CD4-positive, alpha-beta T cell treated with Interleukin-15 for 1 hour (primary cell): ENCODE measurements around the gene TPTE2.
"Not testable (repeated sequence)": the region's sequence is repeated elsewhere in the genome, so short reads cannot be mapped to it uniquely, and the experiment has no call there.

ENCODE experiments used
- DNase-seq: peaks from one replicate; pipeline ENCODE4 v3.0.0-alpha.2; 2020

Gene TPTE2

GRCh38 chr13:19561585-19561984, 253 bp upstream of the TPTE2 start:
- no peak for DNase-seq

GRCh38 chr13:19560672-19561071, 660 bp downstream of the TPTE2 start:
- DNase-seq: not testable (repeated sequence)

- not testable (repeated sequence) for DNase-seq
Measured at GRCh38 chr13:19559739-19560138, 1.6 kb downstream of the TPTE2 start.

GRCh38 chr13:19557287-19557686, 4.0 kb downstream of the TPTE2 start:
- DNase-seq: not testable (repeated sequence)

GRCh38 chr13:19549245-19549644, 12.1 kb downstream of the TPTE2 start:
- not testable (repeated sequence) for DNase-seq

- not testable (repeated sequence) for DNase-seq
Measured at GRCh38 chr13:19525634-19526033, 35.7 kb downstream of the TPTE2 start.

GRCh38 chr13:19519049-19519448, 42.3 kb downstream of the TPTE2 start:
- no peak for DNase-seq

GRCh38 chr13:19507623-19508022, 53.7 kb downstream of the TPTE2 start:
- DNase-seq: not testable (repeated sequence)

- DNase-seq: not testable (repeated sequence)
Measured at GRCh38 chr13:19460126-19460525, 101.2 kb downstream of the TPTE2 start.

GRCh38 chr13:19439056-19439686, 122.2 kb downstream of the TPTE2 start:
- not testable (repeated sequence) for DNase-seq

- not testable (repeated sequence) for DNase-seq
Measured at GRCh38 chr13:19437780-19438179, 123.6 kb downstream of the TPTE2 start.

- not testable (repeated sequence) for DNase-seq
Measured at GRCh38 chr13:19422236-19422635, 139.1 kb downstream of the TPTE2 start.

GRCh38 chr13:19412494-19412893, 148.8 kb downstream of the TPTE2 start:
- not testable (repeated sequence) for DNase-seq

GRCh38 chr13:19382746-19383511, 178.4 kb downstream of the TPTE2 start:
- not testable (repeated sequence) for DNase-seq

- no peak for DNase-seq
Measured at GRCh38 chr13:19382111-19382510, 179.2 kb downstream of the TPTE2 start.
